ENCODE data around the gene SUCLG2.

- TF ChIP-seq POLR2A (IDR thresholded peaks at IDR 0.05; ENCODE audit: low read depth, low read length): no peak
- no peak for TF ChIP-seq POLR2AphosphoS5 (IDR thresholded peaks at IDR 0.05; ENCODE audit: low read depth, low read length)
- no peak for TF ChIP-seq TAF1 (IDR thresholded peaks at IDR 0.05; ENCODE audit: low read depth, low read length)
- TF ChIP-seq SPI1 (IDR thresholded peaks at IDR 0.05; ENCODE audit: low read depth, low read length): no peak
- TF ChIP-seq POU2F2 (IDR thresholded peaks at IDR 0.05; ENCODE audit: low read depth, low read length): no peak
- TF ChIP-seq PAX5 (IDR thresholded peaks at IDR 0.05; ENCODE audit: insufficient read depth, low read length, severe bottlenecking): no peak
These were observed 44.7 kb downstream of the SUCLG2 start for GRCh38 chr3:67609709-67610108.

Measured in GM12891 (cell line).